Measurements from ENCODE around the gene CDK17. TPM values are rescaled to one million over a fixed set of nuclear protein-coding genes. Genes with fewer than 3 reads are reported as not detected.
"Not testable (repeated sequence)": the region's sequence is repeated elsewhere in the genome, so short reads cannot be mapped to it uniquely, and the experiment has no call there.

Gene CDK17
- total RNA-seq, 4 donors from 2014 or later, result 38.7 to 93.3 (median 43.4) TPM

DNA sequence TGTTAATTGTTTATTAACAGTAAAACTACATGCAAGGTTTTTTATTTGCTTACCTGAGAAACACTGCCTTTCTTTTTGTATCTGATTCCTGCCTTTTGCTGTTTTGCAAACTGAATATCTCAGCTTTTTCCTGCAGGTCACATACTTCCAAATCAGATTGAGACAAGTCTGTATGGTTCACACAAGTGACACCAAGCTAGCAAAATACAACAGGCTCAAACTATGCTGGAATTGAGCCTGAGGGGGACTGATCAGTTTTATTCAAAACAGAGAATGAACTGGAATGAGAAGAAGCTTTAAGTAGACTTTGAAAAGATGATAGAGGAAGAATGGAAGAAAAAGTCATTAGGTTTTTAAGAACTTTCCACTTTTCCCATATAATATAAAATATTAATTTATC, 12.2 kb upstream of the CDK17 start:
- no peaks in the 10 kb centered on the region for H3K27me3 ChIP-seq
- H3K9me3 ChIP-seq, result no peaks in the 10 kb centered on the region
- H3K27ac ChIP-seq, result no peak overlapping the region
- TF ChIP-seq POLR2AphosphoS5 (IDR thresholded peaks at IDR 0.05), result no peak
- no peak for TF ChIP-seq POLR2A (IDR thresholded peaks at IDR 0.05)
- no peak for TF ChIP-seq EP300 (IDR thresholded peaks at IDR 0.05)
- TF ChIP-seq, protein P1, sequence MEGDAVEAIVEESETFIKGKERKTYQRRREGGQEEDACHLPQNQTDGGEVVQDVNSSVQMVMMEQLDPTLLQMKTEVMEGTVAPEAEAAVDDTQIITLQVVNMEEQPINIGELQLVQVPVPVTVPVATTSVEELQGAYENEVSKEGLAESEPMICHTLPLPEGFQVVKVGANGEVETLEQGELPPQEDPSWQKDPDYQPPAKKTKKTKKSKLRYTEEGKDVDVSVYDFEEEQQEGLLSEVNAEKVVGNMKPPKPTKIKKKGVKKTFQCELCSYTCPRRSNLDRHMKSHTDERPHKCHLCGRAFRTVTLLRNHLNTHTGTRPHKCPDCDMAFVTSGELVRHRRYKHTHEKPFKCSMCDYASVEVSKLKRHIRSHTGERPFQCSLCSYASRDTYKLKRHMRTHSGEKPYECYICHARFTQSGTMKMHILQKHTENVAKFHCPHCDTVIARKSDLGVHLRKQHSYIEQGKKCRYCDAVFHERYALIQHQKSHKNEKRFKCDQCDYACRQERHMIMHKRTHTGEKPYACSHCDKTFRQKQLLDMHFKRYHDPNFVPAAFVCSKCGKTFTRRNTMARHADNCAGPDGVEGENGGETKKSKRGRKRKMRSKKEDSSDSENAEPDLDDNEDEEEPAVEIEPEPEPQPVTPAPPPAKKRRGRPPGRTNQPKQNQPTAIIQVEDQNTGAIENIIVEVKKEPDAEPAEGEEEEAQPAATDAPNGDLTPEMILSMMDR (IDR thresholded peaks at IDR 0.05), result no peak
- H3K36me3 ChIP-seq, result no peaks in the 10 kb centered on the region
- no peak for DNase-seq (ENCODE audit: low spot score in 2 of 2)
- no peak overlapping the region for H3K4me3 ChIP-seq
- peaks cover 20% of the 10 kb centered on the region for H3K4me1 ChIP-seq

DNA sequence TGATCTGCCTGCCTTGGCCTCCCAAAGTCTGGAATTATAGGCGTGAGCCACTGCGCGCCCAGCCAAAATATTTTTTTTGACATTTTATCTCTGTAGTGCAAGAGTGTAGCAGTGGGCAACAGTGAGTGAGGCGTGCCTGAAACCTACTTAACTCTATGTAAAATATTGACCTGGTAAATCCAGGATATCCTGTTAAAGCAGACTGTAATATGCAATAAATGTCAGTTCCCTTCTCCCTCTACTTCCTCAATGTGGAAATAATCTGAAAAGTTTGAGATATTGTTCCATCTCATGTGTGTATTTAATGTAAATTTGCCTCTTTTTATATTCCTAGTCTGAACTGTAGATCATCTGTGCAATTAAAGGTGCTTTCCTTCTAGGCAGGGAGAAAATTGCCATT, 9.5 kb upstream of the CDK17 start:
- Histone ChIP-seq H3K36me3 (no peaks in the 10 kb centered on the region), H3K4me1 (no peaks in the 10 kb centered on the region), H3K9me3 (no peaks in the 10 kb centered on the region), H3K4me3 (no peak overlapping the region), H3K27ac (no peak overlapping the region), H3K27me3 (no peaks in the 10 kb centered on the region)
- TF ChIP-seq, protein P1 (IDR thresholded peaks at IDR 0.05), result no peak
- TF ChIP-seq POLR2A (IDR thresholded peaks at IDR 0.05), result no peak
- TF ChIP-seq POLR2AphosphoS5 (IDR thresholded peaks at IDR 0.05), result no peak
- TF ChIP-seq EP300 (IDR thresholded peaks at IDR 0.05), result no peak
- 78% methylated on average over 4 of the region's 4 CpGs for WGBS
- DNase-seq (ENCODE audit: low spot score in 2 of 2), result no peak

DNA sequence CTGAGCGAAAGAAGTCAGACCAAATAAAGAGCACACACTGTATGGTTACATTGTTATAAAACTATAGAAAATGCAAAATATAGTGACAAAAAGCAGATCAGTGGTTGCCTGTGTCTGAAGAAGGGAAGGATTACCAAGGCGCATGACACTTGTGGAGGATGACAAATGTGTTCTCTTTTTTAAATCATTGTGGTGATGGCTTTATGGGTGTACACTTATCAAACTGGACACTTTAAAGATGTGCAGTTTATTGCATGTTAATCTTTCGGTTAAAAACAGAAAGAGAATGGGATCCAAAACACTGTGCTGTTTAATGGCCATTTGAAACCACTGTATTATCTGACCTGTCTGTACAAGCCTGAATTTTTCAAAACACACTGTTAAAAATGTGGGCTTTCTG, 8.8 kb upstream of the CDK17 start:
- H3K27me3 ChIP-seq, result no peaks in the 10 kb centered on the region
- no peak overlapping the region for H3K27ac ChIP-seq
- WGBS, result 97% methylated on average over 3 of the region's 3 CpGs
- H3K4me1 ChIP-seq, result no peaks in the 10 kb centered on the region
- no peak overlapping the region for H3K4me3 ChIP-seq
- TF ChIP-seq POLR2A (IDR thresholded peaks at IDR 0.05), result no peak
- no peak for TF ChIP-seq EP300 (IDR thresholded peaks at IDR 0.05)
- no peak for TF ChIP-seq POLR2AphosphoS5 (IDR thresholded peaks at IDR 0.05)
- TF ChIP-seq, protein P1 (IDR thresholded peaks at IDR 0.05), result no peak
- no peak for DNase-seq (ENCODE audit: low spot score in 2 of 2)
- H3K9me3 ChIP-seq, result no peaks in the 10 kb centered on the region
- no peaks in the 10 kb centered on the region for H3K36me3 ChIP-seq

DNA sequence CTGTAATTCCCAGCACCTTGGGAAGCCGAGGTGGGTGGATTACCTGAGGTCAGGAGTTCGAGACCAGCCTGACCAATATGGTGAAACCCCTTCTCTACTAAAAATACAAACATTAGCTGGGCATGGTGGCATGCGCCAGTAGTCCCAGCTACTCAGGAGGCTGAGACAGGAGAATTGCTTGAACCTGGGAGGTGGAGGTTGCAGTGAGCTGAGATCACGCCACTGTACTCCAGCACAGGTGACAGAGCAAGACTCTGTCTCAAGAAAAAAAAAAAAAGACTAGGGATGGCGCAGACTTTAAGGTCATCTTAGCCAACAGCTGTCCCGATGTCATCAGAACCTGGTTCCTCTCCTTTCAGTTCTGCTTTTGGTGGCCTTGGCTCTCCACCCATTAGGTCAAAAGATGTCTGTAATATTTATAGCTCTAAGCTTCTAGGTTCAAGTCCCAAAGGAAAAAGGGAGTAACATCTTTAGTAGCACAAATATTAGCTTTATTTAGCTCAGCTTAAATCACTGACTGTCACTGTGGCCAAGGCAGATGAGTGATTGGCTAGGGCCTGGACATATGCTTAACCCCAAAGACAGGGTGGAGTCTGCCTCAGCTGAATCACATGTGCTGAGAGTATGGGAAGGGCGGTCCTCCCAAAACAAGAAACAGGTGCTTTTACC, 7.3 kb upstream of the CDK17 start:
- H3K27ac ChIP-seq; H3K4me3 ChIP-seq; H3K36me3 ChIP-seq; H3K4me1 ChIP-seq; H3K9me3 ChIP-seq; H3K27me3 ChIP-seq; DNase-seq (ENCODE audit: low spot score in 2 of 2): not testable (repeated sequence)
- 88% methylated on average over 7 of the region's 7 CpGs for WGBS

DNA sequence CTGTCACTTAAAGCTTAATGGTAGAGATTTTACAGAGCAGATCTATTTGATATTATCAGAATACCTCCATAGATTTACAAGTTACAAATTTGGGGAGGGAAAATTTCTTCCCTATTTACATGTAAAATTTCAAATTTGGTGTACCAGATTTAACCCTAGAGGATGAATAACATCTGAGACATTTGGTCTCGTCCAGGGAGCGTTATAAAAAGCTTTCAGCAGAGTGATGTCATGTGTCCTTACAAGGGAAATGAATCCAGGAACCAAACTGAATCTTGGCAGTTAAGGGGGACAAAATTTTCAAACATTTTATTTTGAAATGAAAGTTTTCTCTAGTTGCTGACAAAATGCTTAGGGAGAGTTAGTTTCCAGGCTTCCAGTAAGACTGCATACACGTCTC, 4.5 kb upstream of the CDK17 start:
- TF ChIP-seq POLR2AphosphoS5 (IDR thresholded peaks at IDR 0.05), result no peak
- TF ChIP-seq EP300 (IDR thresholded peaks at IDR 0.05), result no peak
- TF ChIP-seq, protein P1 (IDR thresholded peaks at IDR 0.05), result no peak
- no peak for TF ChIP-seq POLR2A (IDR thresholded peaks at IDR 0.05)
- Histone ChIP-seq H3K9me3 (no peaks in the 10 kb centered on the region), H3K27ac (no peak overlapping the region), H3K4me3 (no peak overlapping the region), H3K27me3 (no peaks in the 10 kb centered on the region), H3K36me3 (no peaks in the 10 kb centered on the region), H3K4me1 (peaks cover 12% of the 10 kb centered on the region)
- no peak for DNase-seq (ENCODE audit: low spot score in 2 of 2)
- 48% methylated on average over 3 of the region's 3 CpGs for WGBS

DNA sequence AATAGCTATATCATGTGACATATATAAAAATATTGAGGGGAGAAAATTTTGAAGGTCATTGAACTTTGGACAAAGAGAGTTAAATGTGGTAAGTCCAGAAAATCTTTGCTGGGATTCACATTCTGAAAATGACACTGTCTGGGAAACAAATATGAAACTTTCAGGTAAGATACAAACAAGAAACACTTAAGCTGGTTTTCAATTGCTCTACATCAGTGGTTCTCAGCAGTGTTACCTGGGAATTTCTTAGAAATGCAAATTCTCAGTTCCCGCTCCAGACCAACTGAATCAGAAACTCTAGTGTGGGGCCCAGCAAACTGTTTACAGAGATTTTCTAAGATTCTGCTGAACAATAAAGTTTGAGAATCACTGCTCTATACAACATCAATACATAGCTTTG, 3.6 kb upstream of the CDK17 start:
- H3K27ac ChIP-seq, result no peak overlapping the region
- WGBS, result 90% methylated on average over 1 of the region's 1 CpG

DNA sequence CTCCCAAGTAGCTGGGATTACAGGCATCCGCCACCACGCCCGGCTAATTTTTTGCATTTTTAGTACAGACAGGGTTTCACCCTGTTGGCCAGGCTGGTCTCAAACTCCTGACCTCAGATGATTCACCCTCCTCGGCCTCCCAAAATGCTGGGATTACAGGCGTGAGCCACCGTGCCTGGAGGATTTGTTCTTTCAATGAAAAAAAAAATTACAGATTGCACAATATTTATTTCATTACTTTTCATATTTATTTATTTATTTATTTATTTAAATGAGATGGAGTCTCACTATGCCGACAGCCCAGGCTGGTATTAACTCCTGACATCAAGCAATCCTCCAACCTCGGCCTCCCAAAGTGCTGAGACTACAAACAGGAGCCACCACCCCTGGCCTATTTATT, 2.3 kb upstream of the CDK17 start:
- H3K27me3 ChIP-seq; H3K9me3 ChIP-seq; H3K36me3 ChIP-seq; H3K27ac ChIP-seq; H3K4me3 ChIP-seq; DNase-seq (ENCODE audit: low spot score in 2 of 2): not testable (repeated sequence)
- WGBS, result 83% methylated on average over 8 of the region's 8 CpGs
- peaks cover 25% of the 10 kb centered on the region for H3K4me1 ChIP-seq

More for the DNA sequence above, 3.6 kb upstream of the CDK17 start:
- no peaks in the 10 kb centered on the region for H3K27me3 ChIP-seq
- no peaks in the 10 kb centered on the region for H3K9me3 ChIP-seq
- no peak for DNase-seq (ENCODE audit: low spot score in 2 of 2)
- no peak overlapping the region for H3K4me3 ChIP-seq
- TF ChIP-seq POLR2A (IDR thresholded peaks at IDR 0.05) (no peak), POLR2AphosphoS5 (IDR thresholded peaks at IDR 0.05) (no peak), EP300 (IDR thresholded peaks at IDR 0.05) (no peak)
- TF ChIP-seq, protein P1 (IDR thresholded peaks at IDR 0.05), result no peak
- peaks cover 12% of the 10 kb centered on the region for H3K4me1 ChIP-seq
- no peaks in the 10 kb centered on the region for H3K36me3 ChIP-seq
